Pancreas (tissue), 10 donors: ENCODE data around the gene GARIN3. TPM values are rescaled to one million over a fixed set of nuclear protein-coding genes. Genes with fewer than 3 reads are reported as not detected.

Experiments
- ATAC-seq, 4 donors: fragments of 200-7000 bp; cut with Tn5 transposase; one replicate each; pipeline versions ENCODE4 v1.8.0 to v1.9.1; 2020; ENCODE audit warnings: mild to moderate bottlenecking in 4 of 4, moderate library complexity in 4 of 4
- DNase-seq, 6 donors: peaks; one replicate each; pipeline ENCODE4 v3.0.0-alpha.2; 2020
- FAIRE-seq: peaks from 2 replicates; lab custom pipeline; 2012; peaks lifted over from hg19 to GRCh38; lab: Jason Lieb, UNC
- H3K27ac ChIP-seq, 4 donors: fragments of 200-600 bp; sonication (generic); 1 replicate in 3 of 4; 2 replicates in 1 of 4; pipeline versions ENCODE4 v1.5.0 to v1.8.0; 2020
- H3K27me3 ChIP-seq, 4 donors: fragments of 200-600 bp; one replicate each; pipeline ENCODE4 v1.8.0; 2021
- H3K36me3 ChIP-seq, 3 donors: fragments of 200-600 bp; sonication (generic) in 1 of 3; one replicate each; pipeline versions ENCODE4 v1.5.0 to v1.8.0; 2020 to 2021
- H3K4me1 ChIP-seq, 3 donors: fragments of 200-600 bp; one replicate each; pipeline ENCODE4 v1.8.0; 2021
- H3K4me3 ChIP-seq, 4 donors: fragments of 200-600 bp; sonication (generic) in 2 of 4; one replicate each; pipeline versions ENCODE4 v1.5.0 to v1.8.0; 2020 to 2021
- H3K9me3 ChIP-seq, 4 donors: fragments of 200-600 bp; one replicate each; pipeline ENCODE4 v1.8.0; 2021
- WGBS, 2 donors: extraction: QIAGEN DNeasy Blood & Tissue Kit; methylation state at CpG; one replicate each; pipeline ENCODE4 v1.1.7; 2013; 5-methylcytosine and 5-hydroxymethylcytosine counted together
- intact Hi-C, 3 donors: fragments of 100-400 bp; cut with DNase I; formaldehyde crosslinking; loops; one replicate each; pipeline versions ENCODE4 v1.11.1 to v1.14.2; 2022
- polyA plus RNA-seq, 2 donors: library from polyadenylated mRNA; stranded (reverse); fragments of 200-250 nt; gene quantifications; one replicate each; pipeline ENCODE4 v1.2.3, GENCODE V29; 2013
- total RNA-seq, 6 donors: library from RNA; stranded (reverse); fragmentation: NEBNext Ultra II Directional in 4 of 6; extraction: Animal tissue kit (Norgen Biotek cat#: 25700) in 4 of 6; gene quantifications; one replicate each; pipeline versions ENCODE4 v1.2.1 to v1.2.4, GENCODE V29; 2021 to 2023
- TF ChIP-seq, protein P1 (sequence below), 4 donors: fragments of 200-600 bp; sonication (generic) in 3 of 4; IDR thresholded peaks; one replicate each; pipeline versions ENCODE4 v1.5.0 to v1.8.0; 2021; ENCODE audit warnings: antibody characterized with exemption in 4 of 4
- donor health status: healthy with polysubstance abuse.
- donor health status: DM: no; HTN: no; CAD: no; lungs with moderate emphysema.
- donor health status: DM: no; HTN: no; CAD: no.
- donor health status: control.
- donor health status: control.
- donor health status: Bipolar disorder and iron deficiency.
- donor health status: DM: yes; HTN: yes; CAD: no.
- donor health status: DM: no; HTN: no; CAD: no.
- donor health status: DM: no; HTN: no; CAD: no.
- donor health status: DM: yes; HTN: yes; CAD: no.

GARIN3 gene
- total and polyA plus RNA-seq, 8 donors, result not detected

GRCh38 chr5:157167214-157167621 lies 1.2 kb upstream of the GARIN3 start:
- FAIRE-seq (no peak), ATAC-seq (no peak), DNase-seq (no peak)
- intact Hi-C loops, result no loop called here
- no peaks in the 10 kb centered on the region for H3K4me1 ChIP-seq
- no peak overlapping the region for H3K4me3 ChIP-seq
- TF ChIP-seq, protein P1, sequence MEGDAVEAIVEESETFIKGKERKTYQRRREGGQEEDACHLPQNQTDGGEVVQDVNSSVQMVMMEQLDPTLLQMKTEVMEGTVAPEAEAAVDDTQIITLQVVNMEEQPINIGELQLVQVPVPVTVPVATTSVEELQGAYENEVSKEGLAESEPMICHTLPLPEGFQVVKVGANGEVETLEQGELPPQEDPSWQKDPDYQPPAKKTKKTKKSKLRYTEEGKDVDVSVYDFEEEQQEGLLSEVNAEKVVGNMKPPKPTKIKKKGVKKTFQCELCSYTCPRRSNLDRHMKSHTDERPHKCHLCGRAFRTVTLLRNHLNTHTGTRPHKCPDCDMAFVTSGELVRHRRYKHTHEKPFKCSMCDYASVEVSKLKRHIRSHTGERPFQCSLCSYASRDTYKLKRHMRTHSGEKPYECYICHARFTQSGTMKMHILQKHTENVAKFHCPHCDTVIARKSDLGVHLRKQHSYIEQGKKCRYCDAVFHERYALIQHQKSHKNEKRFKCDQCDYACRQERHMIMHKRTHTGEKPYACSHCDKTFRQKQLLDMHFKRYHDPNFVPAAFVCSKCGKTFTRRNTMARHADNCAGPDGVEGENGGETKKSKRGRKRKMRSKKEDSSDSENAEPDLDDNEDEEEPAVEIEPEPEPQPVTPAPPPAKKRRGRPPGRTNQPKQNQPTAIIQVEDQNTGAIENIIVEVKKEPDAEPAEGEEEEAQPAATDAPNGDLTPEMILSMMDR (IDR thresholded peaks at IDR 0.05), result no peak
- 56 to 67% methylated on average over 4 of the region's 4 CpGs for WGBS, 2 donors
- no peak overlapping the region for H3K27ac ChIP-seq
- H3K27me3 ChIP-seq, result peaks cover 0 to 4% (median 0%) of the 10 kb centered on the region in 4 donors
- H3K9me3 ChIP-seq, result no peaks in the 10 kb centered on the region
- no peaks in the 10 kb centered on the region for H3K36me3 ChIP-seq

GRCh38 chr5:157165668-157166067 lies 396 bp downstream of the GARIN3 start:
- DNase-seq, result no peak
- peaks cover 0 to 4% (median 0%) of the 10 kb centered on the region in 4 donors for H3K27me3 ChIP-seq
- no peaks in the 10 kb centered on the region for H3K36me3 ChIP-seq
- no peak for FAIRE-seq
- H3K9me3 ChIP-seq, result no peaks in the 10 kb centered on the region
- TF ChIP-seq, protein P1 (IDR thresholded peaks at IDR 0.05), result no peak
- intact Hi-C loops, result no loop called here
- no peak overlapping the region for H3K4me3 ChIP-seq
- no peaks in the 10 kb centered on the region for H3K4me1 ChIP-seq
- no peak overlapping the region for H3K27ac ChIP-seq
- 58 to 71% methylated on average over 14 of the region's 14 CpGs for WGBS, 2 donors
- ATAC-seq, result no peak

GRCh38 chr5:157165261-157165660 lies 803 bp downstream of the GARIN3 start:
- TF ChIP-seq, protein P1 (IDR thresholded peaks at IDR 0.05), result no peak
- no peak for DNase-seq
- intact Hi-C loops, result no loop called here
- 66 to 76% methylated on average over 4 of the region's 4 CpGs for WGBS, 2 donors
- no peaks in the 10 kb centered on the region for H3K36me3 ChIP-seq
- peaks cover 0 to 4% (median 0%) of the 10 kb centered on the region in 4 donors for H3K27me3 ChIP-seq
- H3K4me1 ChIP-seq, result no peaks in the 10 kb centered on the region
- ATAC-seq, result no peak
- no peak overlapping the region for H3K4me3 ChIP-seq
- FAIRE-seq, result no peak
- no peak overlapping the region for H3K27ac ChIP-seq
- no peaks in the 10 kb centered on the region for H3K9me3 ChIP-seq

DNA sequence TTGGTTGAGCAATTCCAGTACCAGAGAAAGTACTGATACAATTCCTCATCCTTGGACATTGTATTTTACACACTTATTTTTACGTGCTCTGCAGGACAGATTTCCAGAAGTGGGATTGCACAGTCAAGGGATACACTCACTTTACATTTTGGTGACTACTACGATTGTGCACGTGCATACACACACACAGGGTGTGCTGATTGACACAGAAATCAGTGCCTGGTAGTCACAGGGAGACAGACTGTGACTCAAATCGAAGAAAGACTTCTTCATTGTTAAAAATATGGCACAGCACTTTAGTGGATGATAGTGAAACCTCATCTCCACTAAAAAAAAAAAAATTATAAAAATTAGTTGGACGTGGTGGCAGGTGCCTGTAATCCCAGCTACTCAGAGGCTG lies 1.5 kb downstream of the GARIN3 start:
- Histone ChIP-seq H3K4me3 (no peak overlapping the region), H3K27ac (no peak overlapping the region), H3K36me3 (no peaks in the 10 kb centered on the region), H3K27me3 (peaks cover 0 to 4% (median 0%) of the 10 kb centered on the region in 4 donors), H3K4me1 (no peaks in the 10 kb centered on the region), H3K9me3 (no peaks in the 10 kb centered on the region)
- TF ChIP-seq, protein P1 (IDR thresholded peaks at IDR 0.05), result no peak
- 45 to 54% methylated on average over 5 of the region's 5 CpGs for WGBS, 2 donors
- ATAC-seq (no peak), DNase-seq (no peak), FAIRE-seq (no peak)
- intact Hi-C loops, result no loop called here

GRCh38 chr5:157162919-157163510 lies 3.0 kb downstream of the GARIN3 start:
- Histone ChIP-seq H3K27ac (no peak overlapping the region), H3K4me1 (no peaks in the 10 kb centered on the region), H3K4me3 (no peak overlapping the region), H3K36me3 (no peaks in the 10 kb centered on the region), H3K9me3 (no peaks in the 10 kb centered on the region), H3K27me3 (peaks cover 0 to 4% (median 0%) of the 10 kb centered on the region in 4 donors)
- 78 to 93% methylated on average over 12 of the region's 12 CpGs for WGBS, 2 donors
- TF ChIP-seq, protein P1 (IDR thresholded peaks at IDR 0.05), result no peak
- intact Hi-C loops, result no loop called here
- DNase-seq, result no peak
- FAIRE-seq, result no peak
- no peak for ATAC-seq
